Endothelial cell of hepatic sinusoid (primary cell): ENCODE results near the gene GNAL.

Experiments
- in situ Hi-C: cut with HindIII; loops from 2 replicates; pipeline ENCODE4 v1.10.0; 2017; ENCODE audit warnings: low sequenced_read_pairs

Gene GNAL

GRCh38 chr18:11757084-11757590 is 68.1 kb downstream of the GNAL start:
- in situ Hi-C loops: loop anchor here (5.0 kb wide), 1 partner anchor 45 kb away; no protein-coding TSS in a partner anchor

DNA sequence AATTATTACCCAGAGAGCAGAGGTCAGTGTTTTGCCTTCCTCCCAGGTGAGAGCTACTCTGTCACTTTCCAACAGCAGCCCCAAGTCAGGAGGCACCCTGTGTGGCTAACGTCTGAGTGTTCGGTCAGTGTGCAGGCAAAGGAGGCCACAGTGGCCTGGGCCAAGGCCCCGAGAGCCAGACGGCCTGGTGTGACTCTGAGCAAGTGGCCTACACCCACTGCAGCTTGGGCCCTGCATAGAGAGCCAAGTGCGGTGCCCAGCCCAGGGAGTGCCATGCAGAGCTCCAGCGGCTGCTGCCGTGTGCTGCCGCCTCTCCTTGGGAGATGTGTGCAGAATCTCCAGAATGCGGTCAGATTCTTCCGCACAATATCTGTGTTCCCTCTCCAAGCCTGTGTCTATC is 70.4 kb downstream of the GNAL start:
- in situ Hi-C loops: loop anchor here (5.0 kb wide), 1 partner anchor 47 kb away; no protein-coding TSS in a partner anchor

DNA sequence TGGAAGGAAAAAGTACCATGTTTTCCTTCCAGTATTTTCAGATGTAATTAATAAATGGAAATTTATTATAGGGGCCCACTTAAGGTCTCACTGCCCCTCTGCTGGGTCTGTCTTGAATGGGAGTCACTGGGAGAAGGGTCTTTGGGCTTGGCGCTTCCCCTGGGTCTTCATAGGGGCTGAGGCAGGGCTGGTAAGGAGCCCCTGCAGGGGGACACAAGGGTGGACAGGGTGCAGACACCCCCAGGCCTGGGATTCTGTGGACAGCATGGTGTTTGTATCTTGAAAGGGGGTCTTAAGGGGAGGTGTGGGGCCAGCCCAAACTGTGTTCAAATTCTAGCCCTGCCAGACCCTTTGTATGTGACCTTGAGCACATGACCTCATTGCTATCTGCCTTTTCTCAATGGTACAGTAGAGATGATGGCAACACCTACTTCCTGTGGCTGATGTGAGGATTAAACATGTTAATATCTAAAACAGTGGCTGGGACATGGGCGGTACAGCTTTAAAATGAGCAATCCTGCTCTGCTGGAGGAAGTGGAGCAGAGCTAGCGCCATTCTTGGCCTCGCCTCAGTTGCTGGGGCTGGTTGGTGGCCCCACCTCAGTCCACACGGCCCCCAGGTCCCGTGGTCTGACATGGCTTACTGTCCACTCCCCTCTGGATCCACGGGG is 71.6 kb downstream of the GNAL start:
- in situ Hi-C loops: no loop called here

DNA sequence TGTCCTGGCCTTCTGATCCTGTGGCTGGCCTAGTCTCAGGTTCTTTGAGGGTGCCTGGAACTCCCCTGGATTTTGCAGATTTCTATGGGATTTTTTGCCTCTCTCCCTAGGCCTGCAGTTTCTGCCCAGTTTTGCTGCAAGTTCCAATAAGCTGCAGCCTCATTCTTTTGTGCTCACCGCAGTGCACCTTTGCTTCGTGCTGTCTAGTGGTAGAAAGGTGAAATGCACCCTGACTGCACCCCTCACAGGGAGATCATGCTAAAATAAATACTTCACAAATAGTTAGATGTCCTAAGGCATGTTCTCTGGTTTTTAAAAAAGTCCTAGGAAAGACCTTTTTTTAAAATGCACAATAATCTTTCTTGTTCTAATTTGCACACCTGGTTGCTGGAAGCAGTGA is 72.5 kb downstream of the GNAL start:
- in situ Hi-C loops: no loop called here

DNA sequence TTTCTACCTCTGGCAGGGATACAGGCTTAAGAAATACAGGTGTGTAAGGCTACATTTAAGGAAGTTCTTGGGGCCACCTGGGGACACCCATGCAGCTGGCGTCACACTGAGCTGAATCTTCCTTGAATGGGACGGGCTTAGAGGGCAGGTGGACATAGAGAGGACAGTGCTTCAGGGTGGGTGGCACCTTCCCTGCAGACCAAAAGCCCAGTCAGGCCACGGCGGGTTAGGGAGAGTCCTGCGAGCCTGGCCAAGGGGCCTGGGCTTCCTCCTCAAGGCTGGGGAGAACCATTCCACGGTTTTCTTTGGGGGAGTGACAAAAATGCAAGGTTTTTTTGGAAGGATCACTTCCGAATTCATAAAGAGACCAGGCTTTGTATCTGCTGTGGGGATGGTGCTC is 73.4 kb downstream of the GNAL start:
- in situ Hi-C loops: no loop called here

- in situ Hi-C loops: no loop called here
Measured at GRCh38 chr18:11767329-11767728, 78.3 kb downstream of the GNAL start.

- in situ Hi-C loops: no loop called here
Measured at GRCh38 chr18:11767935-11768334, 78.9 kb downstream of the GNAL start.

DNA sequence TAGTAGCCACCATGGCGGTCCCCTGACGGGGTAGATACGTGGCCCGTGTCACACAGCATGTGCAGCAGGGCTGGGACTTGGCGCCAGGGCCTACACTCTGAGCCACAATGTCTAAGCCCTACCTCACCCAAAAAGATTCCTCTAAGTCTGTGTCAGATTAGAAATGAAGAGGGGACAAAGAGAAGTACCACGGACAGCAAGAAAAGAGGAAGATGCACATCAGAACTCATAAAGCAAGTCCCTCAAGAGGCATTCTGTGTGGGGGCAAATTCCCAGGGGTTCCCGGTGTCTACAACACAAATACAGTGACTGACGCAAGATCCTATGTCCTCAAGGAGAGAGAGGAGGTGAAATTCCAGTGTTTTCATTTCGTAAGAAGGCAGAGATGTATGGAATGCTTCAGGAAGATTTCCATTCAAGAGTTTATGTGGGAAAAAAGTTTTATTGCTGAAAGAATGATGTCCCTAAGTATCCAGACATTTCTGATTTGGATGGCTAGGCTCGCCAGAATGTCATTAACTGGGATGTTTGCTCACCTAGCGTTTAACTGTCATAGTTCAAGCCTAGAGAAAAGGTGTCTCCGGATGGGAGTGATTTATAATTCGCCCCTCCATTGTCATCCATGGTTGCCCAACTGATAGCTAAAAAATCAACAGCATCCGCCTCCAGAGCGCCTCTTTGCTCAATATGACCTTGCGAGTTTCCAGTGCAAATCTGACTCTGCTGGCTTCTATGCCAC is 86.5 kb downstream of the GNAL start:
- in situ Hi-C loops: no loop called here

GRCh38 chr18:11780042-11780441 is 91.0 kb downstream of the GNAL start:
- in situ Hi-C loops: no loop called here

DNA sequence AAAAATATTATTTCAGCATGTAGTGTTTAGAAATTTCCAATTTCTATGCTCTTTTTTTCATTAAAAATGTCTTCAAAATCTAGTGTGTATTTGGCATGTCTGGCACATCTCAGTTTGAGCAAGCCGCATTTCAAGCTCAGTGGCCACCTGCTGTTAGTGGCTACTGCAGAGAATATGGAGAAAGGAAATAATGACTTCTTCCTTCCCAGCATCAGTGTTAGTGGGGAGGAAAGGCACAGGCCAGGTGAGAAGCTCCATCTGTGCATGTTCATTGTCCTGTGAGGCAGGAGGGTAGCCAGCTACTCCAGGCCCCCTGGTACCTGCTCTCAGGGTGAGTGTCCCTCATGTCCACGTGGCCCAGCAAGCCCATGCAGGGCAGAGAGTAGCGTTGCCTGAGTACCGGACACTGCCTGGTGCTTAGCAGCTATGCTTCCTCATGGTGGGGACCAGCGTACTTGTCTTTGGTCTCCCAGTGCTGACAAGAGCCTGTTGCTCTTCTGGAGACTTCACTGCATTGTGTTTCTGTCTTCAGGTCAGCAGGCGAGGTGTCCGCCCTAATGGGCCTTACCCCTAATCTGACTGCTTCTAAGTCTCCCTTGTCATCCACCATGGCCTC is 94.8 kb downstream of the GNAL start:
- in situ Hi-C loops: no loop called here

- in situ Hi-C loops: no loop called here
Measured at GRCh38 chr18:11784674-11785304, 95.7 kb downstream of the GNAL start.

DNA sequence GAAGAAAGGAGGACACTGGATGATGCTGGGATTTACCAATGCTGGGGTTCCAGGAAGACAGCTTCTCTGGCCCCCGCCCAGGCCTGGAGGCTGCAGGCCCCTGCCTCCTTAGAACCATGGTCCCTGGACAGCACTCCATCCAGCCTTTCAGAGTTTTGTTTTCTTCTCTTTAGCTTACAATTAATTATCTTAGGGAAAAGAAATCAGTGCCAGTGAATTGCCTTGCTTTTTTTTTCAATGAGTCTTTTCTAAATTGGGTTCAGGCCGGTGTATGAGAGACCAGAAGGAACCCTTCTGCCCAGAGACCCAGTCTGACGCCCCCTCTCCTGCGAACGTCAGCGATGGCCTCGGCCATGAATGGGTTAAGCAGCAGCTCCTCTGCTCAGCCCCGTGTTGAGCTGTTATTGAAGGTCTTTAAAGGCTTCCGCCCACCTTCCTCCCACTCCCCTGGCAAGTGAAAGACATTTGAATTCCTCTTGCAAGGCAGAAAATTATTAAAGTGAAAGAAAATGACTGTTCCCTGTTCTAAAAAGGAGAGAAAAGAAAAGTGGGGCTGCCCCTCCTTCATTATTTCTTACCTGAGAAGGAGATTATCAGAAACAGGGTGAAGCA is 96.5 kb downstream of the GNAL start:
- in situ Hi-C loops: no loop called here

GRCh38 chr18:11789716-11790510 is 100.8 kb downstream of the GNAL start:
- in situ Hi-C loops: no loop called here

DNA sequence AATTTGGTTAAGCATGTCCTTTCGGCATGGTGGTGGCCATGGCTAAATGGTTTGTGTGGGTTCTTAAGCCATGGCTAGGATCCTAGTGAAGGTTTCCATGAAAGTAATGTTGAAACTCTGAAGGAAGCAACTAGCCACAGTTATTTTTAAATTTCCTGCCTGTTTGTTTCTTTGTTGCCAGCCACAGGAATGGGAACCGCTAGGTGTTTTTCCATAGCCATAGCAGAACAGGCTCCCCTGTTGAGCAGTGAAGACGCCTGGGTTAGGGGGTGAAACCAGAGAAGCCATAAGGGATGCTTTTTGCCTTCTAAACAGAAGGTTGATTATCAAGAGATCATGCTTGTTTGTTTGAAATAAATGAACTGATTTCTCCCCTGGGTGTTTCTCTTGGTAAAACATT is 102.1 kb downstream of the GNAL start:
- in situ Hi-C loops: no loop called here

DNA sequence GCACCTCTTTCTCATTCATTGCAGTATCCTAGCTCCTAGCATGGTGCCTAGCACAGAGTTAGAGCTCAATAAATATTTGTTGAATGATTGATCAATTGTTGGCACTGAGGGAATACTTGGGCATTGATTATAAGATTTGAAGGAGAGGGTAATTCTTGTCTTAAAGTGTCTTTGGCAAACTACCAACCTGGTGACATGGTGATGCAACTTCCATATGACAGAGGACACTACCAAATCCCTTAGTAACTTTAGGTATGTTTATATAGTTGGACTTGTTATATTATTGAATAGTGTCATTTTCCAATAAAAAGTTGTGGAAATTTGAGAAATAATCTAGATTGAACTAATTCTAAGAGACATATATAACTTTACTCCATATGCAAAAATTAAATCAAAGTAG is 103.6 kb downstream of the GNAL start:
- in situ Hi-C loops: no loop called here

- in situ Hi-C loops: no loop called here
Measured at GRCh38 chr18:11794195-11794594, 105.1 kb downstream of the GNAL start.

DNA sequence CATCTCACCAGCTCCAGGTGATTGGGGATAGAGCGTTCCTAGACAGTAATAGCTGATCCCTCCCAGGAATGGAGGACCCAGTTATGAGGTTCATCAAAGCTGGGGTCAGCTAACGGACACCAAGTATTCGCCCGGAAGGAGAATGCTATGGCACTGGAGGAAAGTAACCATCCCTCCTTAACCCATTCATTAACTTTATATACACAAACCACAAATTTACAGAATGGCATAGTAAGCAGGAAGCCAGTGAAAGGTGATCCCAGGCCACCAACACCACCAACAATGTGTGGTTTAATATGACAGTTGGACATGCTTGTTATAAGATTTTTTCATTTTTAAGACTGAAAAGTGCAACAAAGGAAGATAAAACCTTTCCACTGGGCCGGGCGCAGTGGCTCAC is 106.9 kb downstream of the GNAL start:
- in situ Hi-C loops: no loop called here

- in situ Hi-C loops: no loop called here
Measured at GRCh38 chr18:11798271-11798670, 109.2 kb downstream of the GNAL start.

DNA sequence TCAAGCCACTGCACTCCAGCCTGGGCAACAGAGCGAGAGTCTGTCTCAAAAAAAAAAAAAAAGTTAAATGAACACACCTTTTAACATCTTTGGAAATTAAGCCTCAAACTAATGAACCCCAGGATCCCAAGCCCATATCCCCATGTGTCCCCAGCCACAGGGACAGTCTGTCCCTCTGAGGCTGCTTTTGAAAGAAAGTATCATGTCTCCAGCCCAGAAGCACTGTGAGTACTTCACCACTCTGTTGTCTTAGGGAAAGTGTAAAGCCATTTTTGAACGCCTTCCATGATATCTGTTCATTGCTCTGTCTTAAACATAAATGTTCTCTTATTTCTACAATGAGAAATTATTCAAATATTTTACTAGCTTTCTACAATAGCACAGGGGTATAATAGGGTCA is 110.0 kb downstream of the GNAL start:
- in situ Hi-C loops: no loop called here
